C4-2B (cell line): ENCODE measurements around the gene FOXJ3.

Source experiments
- H3K27ac ChIP-seq: fragments of 450-650 bp; 2 replicates; pipeline ENCODE4 v1.5.1; 2017
- CTCF ChIP-seq: fragments of 450-650 bp; conservative IDR thresholded peaks from 2 replicates; pipeline ENCODE4 v1.5.1; 2017; ENCODE audit warnings: mild to moderate bottlenecking
- ZFX ChIP-seq: fragments of 450-650 bp; IDR thresholded peaks from 2 replicates; pipeline ENCODE4 v1.6.1; 2017

FOXJ3 gene

DNA sequence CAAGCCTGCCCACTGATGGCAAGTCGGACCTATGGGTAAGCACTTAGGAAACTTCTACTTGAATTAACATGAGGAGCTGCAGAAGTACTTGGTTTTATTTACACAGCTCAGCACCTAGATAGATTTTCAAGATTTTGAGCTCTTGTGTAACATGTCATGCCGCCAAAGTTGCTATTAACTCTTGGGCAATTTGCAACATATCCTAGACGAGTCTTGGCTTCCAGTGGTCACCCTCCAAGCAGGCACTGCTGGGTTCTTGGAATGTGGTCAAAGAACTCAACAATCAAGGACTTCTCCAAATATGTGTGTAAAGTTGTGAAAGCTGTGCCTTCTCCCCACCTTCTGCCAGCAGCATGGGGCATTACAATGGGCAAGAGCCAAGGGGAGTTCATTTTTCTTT, 199.6 kb downstream of the FOXJ3 start:
- H3K27ac ChIP-seq = no peak overlapping the region
- TF ChIP-seq ZFX (no peak), CTCF (no peak)

DNA sequence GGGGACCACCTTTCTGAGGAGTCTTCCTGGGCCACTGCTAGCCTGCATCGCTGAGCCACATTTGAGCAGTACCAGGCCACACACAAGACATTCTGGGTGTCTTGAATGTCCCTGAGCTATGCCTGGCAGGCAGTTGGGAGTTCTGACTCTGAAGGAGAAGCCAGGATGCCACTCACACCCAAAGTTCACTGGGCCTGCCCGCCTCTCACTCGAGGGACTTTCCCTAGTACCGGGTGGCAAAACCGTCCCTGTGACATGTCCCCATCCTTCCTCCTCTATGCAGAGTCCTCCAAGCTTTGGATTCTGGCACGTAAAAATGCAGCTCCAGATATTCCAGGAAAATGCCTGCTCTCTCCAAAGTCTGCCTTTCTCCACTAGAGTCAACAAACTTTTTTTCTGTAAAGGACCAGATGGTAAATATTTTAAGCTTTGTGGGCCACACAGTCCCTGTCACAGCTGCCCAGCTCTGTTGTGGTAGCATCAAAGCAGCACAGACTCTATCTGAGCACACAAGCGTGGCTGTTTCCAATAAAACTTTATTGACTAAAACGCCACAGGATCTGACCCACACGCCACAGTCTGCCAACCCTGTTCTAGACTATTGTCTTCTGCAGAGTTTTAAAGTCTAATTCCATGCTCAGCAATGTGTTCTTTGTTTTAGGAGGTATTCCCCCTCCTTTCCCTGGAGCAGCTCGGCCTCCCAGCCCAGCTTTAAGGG, 201.1 kb downstream of the FOXJ3 start:
- TF ChIP-seq CTCF (no peak), ZFX (no peak)
- no peak overlapping the region for H3K27ac ChIP-seq

DNA sequence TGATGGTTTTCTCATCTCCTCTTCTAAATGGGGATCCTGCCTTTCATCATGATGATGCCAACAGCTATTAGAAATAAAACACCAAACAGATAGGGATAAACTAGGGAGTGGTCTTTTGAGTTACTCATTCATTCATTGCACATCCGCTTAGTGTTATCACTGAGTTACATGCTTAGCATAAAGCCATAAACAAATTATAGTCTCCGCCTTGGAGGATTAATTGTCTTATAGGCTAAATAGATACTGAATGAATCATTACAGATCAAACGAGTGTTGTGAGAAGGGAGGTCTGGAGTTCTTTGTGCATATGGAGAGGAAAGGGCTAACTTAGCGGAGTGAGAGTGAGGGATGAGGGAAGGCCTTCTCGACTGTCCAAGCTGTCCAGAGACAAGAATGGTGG, 201.6 kb downstream of the FOXJ3 start:
- no peak for TF ChIP-seq ZFX
- TF ChIP-seq CTCF = no peak
- no peak overlapping the region for H3K27ac ChIP-seq

DNA sequence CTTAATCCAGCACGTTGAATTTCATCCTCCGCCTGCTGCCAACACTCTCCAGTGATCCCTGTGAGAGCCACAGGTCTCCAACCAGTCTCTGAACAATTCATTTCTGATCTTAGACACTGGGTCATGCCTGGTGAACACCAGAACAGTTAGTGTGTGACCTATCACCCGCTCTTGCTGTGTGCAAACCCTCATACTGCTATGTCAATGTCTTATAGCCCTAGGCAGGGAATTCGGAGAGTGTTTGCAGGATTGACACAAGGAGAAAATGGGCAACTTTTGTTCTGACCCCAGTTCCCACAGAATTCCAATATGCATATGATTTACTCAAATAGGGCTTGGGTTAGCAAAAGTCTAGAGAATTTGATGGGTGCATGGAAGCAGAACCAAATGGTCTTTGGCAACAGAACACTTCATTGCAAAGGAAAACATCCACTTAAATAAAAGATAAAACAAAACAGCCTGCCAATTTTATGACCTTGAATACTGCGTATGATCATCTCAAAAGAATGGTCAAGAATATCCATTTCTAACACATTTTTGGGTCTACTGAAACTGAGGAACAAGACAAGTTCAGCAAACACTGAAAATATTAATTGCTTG, 204.9 kb downstream of the FOXJ3 start:
- no peak overlapping the region for H3K27ac ChIP-seq
- TF ChIP-seq ZFX (no peak), CTCF (no peak)

- TF ChIP-seq CTCF (no peak), ZFX (no peak)
- H3K27ac ChIP-seq = no peak overlapping the region
Measured at GRCh38 chr1:42128964-42129363, 206.1 kb downstream of the FOXJ3 start.

GRCh38 chr1:42128499-42128898, 206.5 kb downstream of the FOXJ3 start:
- no peak overlapping the region for H3K27ac ChIP-seq
- TF ChIP-seq ZFX = no peak
- no peak for TF ChIP-seq CTCF

- H3K27ac ChIP-seq = no peak overlapping the region
- TF ChIP-seq CTCF (no peak), ZFX (no peak)
Measured at GRCh38 chr1:42127767-42128166, 207.3 kb downstream of the FOXJ3 start.
